CD4-positive, alpha-beta T cell treated with Interleukin-6 for 4 hours (primary cell): ENCODE results near the gene HNRNPUL2.

Source experiments
- DNase-seq: peaks from one replicate; pipeline ENCODE4 v3.0.0-alpha.2; 2020; ENCODE audit warnings: mixed read lengths

The HNRNPUL2 gene

DNA sequence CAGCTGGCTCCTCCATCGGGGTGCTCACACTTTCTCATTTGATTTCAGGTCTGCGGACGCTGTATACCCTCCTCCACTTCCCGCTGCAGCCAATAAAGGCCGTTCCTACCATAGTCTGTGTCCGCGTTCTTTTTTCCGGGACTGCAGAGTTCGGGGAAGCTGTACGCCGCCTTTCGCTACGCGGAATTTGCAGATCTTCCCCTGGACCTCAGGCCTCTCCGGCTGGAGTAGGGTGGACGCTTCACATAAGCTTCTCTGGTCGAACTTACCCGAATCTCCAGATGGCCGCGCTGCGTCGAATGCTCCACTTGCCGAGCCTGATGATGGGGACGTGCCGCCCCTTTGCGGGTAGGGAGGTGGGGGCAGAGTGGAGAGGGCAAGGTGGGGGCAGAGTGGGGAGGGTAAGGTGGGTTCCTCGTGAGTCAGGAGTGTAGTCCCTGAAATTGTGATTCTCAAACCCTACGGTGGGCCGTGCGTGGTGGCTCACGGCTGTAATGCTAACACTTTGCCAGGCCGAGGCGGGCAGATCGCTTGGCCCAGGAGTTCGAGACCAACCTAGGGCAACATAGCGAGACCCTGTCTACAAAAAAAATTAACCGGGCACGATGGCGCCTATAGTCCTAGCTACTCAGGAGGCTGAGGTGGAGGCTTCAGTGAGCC is 61.5 kb downstream of the HNRNPUL2 start:
- DNase-seq, result peak; percentile 65

DNA sequence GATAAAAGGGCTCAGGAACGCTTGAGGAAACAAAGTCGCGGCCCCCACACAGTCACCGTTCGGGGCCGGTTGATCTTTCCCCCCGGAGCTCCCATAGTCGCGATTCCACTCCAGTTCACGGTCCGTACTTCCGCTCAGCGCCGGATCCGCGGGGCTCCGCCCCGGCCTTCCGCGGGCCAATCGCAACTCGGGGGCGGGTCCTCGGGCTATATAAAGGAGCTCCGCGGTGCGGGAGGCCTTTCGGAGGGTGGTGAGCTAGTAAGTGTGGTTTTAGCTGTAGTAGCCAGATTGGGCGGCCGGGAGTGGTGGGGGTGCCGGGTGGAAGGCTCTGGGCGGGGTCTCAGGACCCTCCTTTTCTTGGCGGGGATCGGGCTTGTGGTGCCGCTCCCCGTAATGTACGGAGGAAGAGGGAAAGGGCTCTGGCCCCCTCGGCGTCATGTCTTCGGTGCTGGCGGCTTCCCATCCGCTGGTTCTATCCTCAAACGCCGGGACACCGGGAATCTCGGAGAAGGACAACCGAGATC is 62.1 kb downstream of the HNRNPUL2 start, which contains the start of the genes C11orf98 and CSKMT:
TSS of gene C11orf98 (minus strand) at position 136 of the 524 bp plus-strand sequence. CDS start at position 95, 41 bp downstream.
TSS of gene CSKMT (plus strand) at position 238 of the 524 bp plus-strand sequence. CDS start 568 bp downstream, outside the sequence.
- DNase-seq, result peak; percentile 95

DNA sequence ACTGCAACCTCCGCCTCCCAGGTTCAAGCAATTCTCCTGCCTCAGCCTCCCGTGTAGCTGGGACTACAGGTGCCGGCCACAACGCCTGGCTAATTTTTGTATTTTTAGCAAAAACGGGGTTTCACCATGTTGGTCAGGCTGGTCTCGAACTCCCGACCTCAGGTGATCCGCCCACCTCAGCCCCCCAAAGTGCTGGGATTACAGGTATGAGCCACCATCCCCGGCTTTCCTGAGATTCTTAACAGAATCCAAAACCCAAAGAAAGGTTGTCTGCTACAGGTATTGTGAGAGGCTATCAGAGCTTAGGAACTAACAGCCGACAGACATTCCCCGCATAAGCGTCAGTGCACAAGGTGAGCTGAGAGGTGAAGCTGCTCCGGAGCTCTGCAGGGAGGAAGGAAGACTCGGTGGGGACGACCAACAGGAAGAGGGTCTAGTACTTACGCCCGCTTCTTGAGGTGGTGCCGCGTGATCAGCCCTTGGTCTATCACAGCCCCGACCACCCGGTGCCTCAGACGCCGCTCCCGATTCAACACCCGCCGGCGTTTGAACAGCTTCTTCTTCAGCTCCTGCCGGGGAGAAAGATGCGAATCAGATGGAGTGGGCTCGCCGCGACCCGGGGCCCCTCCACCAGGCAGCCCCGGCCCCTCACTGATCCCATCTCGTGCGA is 62.7 kb downstream of the HNRNPUL2 start:
- DNase-seq, result peak; percentile 60
